GM18505 (cell line): ENCODE data around the gene PLA2G4D.

Source experiments
- ATAC-seq: cut with Tn5 transposase; IDR thresholded peaks from one replicate; pipeline ENCODE4 v1.9.1; 2021; ENCODE audit not compliant: unreplicated experiment
- POLR2A ChIP-seq: IDR thresholded peaks from 4 replicates; pipeline ENCODE4 v1.6.1; 2011; ENCODE audit warnings: borderline replicate concordance; ENCODE audit not compliant: insufficient read depth, insufficient read length; ENCODE audit errors: extremely low read depth

Gene PLA2G4D

GRCh38 chr15:42069025-42069424, 25.3 kb downstream of the PLA2G4D start:
- TF ChIP-seq POLR2A: no peak
- ATAC-seq: no peak

- ATAC-seq: no peak
- no peak for TF ChIP-seq POLR2A
These were observed 25.8 kb downstream of the PLA2G4D start for GRCh38 chr15:42068601-42069000.

DNA sequence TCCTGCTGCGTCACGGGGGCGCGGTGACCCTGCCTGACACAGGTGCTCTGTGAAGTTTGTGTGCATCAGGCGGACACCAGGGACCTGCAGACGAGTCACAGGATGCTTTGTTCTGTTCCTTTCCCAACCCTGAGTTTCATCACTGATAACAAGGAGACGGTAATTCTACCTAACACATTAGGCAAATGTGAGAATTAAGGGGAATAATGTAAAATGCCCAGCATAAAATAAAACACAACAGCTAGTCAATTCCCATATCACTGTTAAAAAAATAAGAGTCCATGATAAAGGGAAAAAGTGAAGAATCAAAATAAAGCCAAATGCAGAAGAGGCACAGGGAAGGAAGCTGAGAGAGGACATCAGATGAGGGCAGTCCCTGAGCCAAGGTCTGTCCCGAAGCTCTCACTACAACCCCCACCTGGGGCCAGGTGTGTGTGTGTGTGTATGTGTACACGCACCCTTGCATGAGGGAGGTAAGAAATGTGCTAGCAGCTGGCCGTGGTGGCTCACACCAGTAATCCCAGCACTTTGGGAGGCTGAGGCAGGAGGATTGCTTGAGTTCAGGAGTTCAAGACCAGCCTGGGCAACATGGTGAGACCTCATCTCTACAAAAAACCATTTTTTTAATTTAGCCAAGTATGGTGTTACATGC, 27.5 kb downstream of the PLA2G4D start:
- ATAC-seq: no peak
- no peak for TF ChIP-seq POLR2A

GRCh38 chr15:42065468-42065867, 28.9 kb downstream of the PLA2G4D start:
- no peak for ATAC-seq
- TF ChIP-seq POLR2A: no peak

DNA sequence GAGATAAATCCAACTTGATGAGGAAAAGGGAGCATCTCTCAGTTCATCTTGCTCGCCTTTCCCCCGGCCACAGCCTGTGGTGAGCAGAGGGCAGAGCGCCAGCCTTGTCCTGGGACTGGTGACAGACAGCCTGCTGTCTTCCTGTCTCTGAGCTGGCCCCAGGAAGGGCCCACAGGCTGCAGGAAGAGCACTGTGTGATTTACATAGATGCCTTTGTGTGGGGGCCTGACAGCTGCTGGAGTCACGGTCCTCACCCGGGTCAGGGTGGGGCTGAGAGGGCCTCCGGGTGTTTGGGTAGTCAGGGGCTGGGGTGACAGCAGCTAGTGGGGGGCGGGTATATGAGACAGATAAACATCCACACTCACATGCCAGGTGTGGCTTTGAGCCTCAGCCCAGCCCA, 29.3 kb downstream of the PLA2G4D start:
- no peak for ATAC-seq
- no peak for TF ChIP-seq POLR2A

GRCh38 chr15:42064271-42064670, 30.1 kb downstream of the PLA2G4D start:
- no peak for TF ChIP-seq POLR2A
- no peak for ATAC-seq

GRCh38 chr15:42063122-42063848, 31.1 kb downstream of the PLA2G4D start:
- ATAC-seq: no peak
- no peak for TF ChIP-seq POLR2A

- no peak for ATAC-seq
- TF ChIP-seq POLR2A: no peak
These were observed 32.0 kb downstream of the PLA2G4D start for GRCh38 chr15:42062284-42062806.

- ATAC-seq: no peak
- TF ChIP-seq POLR2A: no peak
These were observed 33.6 kb downstream of the PLA2G4D start for GRCh38 chr15:42060797-42061196.

GRCh38 chr15:42060477-42060763, 33.9 kb downstream of the PLA2G4D start:
- ATAC-seq: no peak
- TF ChIP-seq POLR2A: no peak

DNA sequence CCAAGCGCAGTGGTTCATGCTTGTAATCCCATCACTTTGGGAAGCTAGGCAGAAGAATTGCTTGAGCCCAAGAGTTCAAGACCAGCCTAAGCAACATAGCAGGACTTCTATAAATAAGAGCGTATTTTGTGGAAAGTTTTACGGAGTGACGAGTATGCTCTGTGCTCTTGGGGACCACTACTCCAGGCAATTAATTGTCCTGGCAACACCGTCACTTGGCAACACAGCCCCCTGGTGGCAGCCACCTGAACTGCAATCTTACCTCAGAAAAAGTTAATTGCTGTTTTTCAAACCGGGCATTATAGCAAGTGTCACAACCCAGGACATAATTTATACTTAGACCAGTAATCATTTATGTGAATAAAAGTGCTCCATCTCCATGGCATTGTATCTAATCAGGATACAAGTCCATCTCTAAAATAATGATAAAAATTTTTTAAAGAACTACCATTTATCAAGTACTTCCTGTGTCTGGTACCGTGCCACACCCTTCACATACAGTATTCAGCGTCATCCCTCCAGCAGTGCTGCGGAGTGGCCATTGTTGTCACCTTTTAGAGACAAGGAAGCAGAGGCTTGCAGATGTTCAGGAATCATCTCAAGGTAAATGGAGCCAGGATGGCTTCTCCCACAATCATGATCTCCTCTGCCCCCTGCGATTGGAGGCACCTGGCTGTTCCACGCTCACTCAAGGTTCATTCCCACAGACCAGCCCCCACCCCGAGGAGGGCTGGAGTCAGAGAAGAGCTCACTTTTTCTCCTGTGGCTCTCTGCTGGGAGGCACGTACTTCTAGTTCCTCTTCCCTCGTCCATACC, 34.5 kb downstream of the PLA2G4D start:
- ATAC-seq: no peak

DNA sequence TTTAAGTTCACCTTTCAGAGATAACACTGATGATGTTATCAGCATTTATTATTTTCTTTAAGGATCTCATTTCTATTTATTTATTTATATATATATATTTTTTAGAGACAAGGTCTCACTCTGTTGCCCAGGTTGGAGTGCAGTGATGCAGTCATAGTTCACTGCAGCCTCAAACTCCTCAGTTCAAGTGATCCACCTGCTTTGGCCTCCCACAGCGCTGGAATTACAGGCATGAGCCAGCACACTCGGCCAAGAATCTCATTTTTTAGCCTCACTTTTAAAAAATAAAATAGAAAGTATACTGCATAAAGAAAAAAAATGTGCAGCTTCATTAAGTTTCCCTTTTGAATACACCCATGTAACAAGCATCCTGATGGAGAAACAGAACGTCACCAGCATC, 35.6 kb downstream of the PLA2G4D start:
- ATAC-seq: no peak
- no peak for TF ChIP-seq POLR2A

More for the DNA sequence above, 34.5 kb downstream of the PLA2G4D start:
- TF ChIP-seq POLR2A: no peak

DNA sequence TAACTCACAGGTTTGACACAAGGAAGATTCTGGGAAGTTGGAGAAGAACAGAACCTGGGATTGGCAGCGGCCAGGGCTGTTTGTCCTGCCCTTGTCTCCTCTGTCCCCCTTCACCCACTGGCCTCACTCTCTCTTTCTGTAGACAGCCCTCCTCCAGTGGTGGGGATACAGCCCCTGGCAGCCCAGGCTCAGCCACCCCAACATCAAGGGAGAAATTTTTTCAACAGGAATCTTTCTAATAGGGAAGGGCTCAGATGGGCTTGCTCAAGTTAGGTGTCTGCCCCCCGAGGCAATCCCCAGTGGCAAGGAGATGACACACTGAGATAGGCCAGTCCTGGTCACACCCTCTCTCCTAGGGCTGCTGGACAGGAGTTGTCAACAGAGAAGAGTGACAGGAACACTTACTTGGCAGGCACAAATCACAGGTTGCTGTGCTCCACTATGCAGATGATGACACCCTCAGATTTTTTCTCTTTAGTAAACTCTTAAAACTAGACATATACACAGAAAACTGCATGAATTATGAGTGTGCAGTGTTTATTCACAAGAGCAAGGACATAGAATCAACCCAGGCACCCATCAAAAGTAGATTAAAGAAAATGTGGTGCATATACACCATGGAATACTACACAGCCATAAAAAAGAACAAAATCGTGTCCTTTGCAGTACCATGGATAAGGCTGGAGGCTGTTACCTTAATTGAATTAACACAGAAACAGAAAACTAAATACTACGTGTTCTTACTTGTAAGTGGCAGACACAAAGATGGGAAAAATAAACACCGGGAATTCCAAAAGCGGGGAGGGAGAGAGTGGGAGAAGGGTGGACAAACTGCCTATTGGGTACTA, 36.3 kb downstream of the PLA2G4D start:
- TF ChIP-seq POLR2A: no peak
- no peak for ATAC-seq

- no peak for ATAC-seq
- TF ChIP-seq POLR2A: no peak
These were observed 37.2 kb downstream of the PLA2G4D start for GRCh38 chr15:42056934-42057798.
